ENCODE data around the gene COL12A1. TPM values are rescaled to one million over a fixed set of nuclear protein-coding genes. Genes with fewer than 3 reads are reported as not detected.

The COL12A1 gene
- total and polyA plus RNA-seq, 2 of the 13 experiments (the other 11 are each of a cell fraction or from before 2014, with no cell fraction given), result 0.02 TPM; not detected in 1

- TF ChIP-seq ZNF614 (CRISPR knock-in tag; IDR thresholded peaks at IDR 0.05; ENCODE audit: borderline replicate concordance) (peak; percentile 83; the same call in 1 of the 2 replicates), ZNF331 (CRISPR knock-in tag; IDR thresholded peaks at IDR 0.05) (peak; percentile 85), ZFY (CRISPR knock-in tag; IDR thresholded peaks at IDR 0.05) (peak; percentile 60; the same call in 1 of the 2 replicates), ZNF546 (CRISPR knock-in tag; conservative IDR thresholded peaks at IDR 0.05) (no peak), FOXP1 (IDR thresholded peaks at IDR 0.05) (no peak), FOXP1 (CRISPR knock-in tag; IDR thresholded peaks at IDR 0.05) (no peak), AGO1 (IDR thresholded peaks at IDR 0.05; ENCODE audit: low read depth, low read length, poor library complexity, severe bottlenecking) (no peak), ZNF510 (CRISPR knock-in tag; IDR thresholded peaks at IDR 0.05; ENCODE audit: low read depth) (no peak), CHD2 (IDR thresholded peaks at IDR 0.05; ENCODE audit: low read depth, low read length) (peak; percentile 42; the same call in 1 of the 2 replicates), SRF (IDR thresholded peaks at IDR 0.05; ENCODE audit: low read depth, low read length) (peak; percentile 42; the same call in 1 of the 2 replicates), ZNF780A (CRISPR knock-in tag; IDR thresholded peaks at IDR 0.05) (no peak), PHF20 (CRISPR knock-in tag; IDR thresholded peaks at IDR 0.05) (peak; percentile 94), DNMT1 (CRISPR knock-in tag; IDR thresholded peaks at IDR 0.05) (no peak), SP140L (CRISPR knock-in tag; IDR thresholded peaks at IDR 0.05; ENCODE audit: borderline replicate concordance) (peak; percentile 56; the same call in 1 of the 2 replicates), ZNF768 (CRISPR knock-in tag; IDR thresholded peaks at IDR 0.05) (peak; percentile 33; the same call in 1 of the 2 replicates), DBP (CRISPR knock-in tag; IDR thresholded peaks at IDR 0.05; ENCODE audit: not compliant biosample characterization) (no peak), RFX5 (IDR thresholded peaks at IDR 0.05; ENCODE audit: low read depth, low read length) (no peak), YEATS2 (CRISPR knock-in tag; IDR thresholded peaks at IDR 0.05; ENCODE audit: borderline replicate concordance) (peak; percentile 96; the same call in 1 of the 2 replicates), ZNF282 (IDR thresholded peaks at IDR 0.05; ENCODE audit: partially characterized antibody) (no peak)
- TF ChIP-seq, protein P1, sequence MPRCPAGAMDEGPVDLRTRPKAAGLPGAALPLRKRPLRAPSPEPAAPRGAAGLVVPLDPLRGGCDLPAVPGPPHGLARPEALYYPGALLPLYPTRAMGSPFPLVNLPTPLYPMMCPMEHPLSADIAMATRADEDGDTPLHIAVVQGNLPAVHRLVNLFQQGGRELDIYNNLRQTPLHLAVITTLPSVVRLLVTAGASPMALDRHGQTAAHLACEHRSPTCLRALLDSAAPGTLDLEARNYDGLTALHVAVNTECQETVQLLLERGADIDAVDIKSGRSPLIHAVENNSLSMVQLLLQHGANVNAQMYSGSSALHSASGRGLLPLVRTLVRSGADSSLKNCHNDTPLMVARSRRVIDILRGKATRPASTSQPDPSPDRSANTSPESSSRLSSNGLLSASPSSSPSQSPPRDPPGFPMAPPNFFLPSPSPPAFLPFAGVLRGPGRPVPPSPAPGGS (CRISPR knock-in tag; IDR thresholded peaks at IDR 0.05), result no peak
- TF ChIP-seq, protein P2, sequence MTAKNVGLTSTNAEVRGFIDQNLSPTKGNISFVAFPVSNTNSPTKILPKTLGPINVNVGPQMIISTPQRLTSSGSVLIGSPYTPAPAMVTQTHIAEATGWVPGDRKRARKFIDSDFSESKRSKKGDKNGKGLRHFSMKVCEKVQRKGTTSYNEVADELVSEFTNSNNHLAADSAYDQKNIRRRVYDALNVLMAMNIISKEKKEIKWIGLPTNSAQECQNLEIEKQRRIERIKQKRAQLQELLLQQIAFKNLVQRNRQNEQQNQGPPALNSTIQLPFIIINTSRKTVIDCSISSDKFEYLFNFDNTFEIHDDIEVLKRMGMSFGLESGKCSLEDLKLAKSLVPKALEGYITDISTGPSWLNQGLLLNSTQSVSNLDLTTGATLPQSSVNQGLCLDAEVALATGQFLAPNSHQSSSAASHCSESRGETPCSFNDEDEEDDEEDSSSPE (CRISPR knock-in tag; IDR thresholded peaks at IDR 0.05), result peak; percentile 62; the same call in 1 of the 2 replicates
- TF ChIP-seq, protein P3, sequence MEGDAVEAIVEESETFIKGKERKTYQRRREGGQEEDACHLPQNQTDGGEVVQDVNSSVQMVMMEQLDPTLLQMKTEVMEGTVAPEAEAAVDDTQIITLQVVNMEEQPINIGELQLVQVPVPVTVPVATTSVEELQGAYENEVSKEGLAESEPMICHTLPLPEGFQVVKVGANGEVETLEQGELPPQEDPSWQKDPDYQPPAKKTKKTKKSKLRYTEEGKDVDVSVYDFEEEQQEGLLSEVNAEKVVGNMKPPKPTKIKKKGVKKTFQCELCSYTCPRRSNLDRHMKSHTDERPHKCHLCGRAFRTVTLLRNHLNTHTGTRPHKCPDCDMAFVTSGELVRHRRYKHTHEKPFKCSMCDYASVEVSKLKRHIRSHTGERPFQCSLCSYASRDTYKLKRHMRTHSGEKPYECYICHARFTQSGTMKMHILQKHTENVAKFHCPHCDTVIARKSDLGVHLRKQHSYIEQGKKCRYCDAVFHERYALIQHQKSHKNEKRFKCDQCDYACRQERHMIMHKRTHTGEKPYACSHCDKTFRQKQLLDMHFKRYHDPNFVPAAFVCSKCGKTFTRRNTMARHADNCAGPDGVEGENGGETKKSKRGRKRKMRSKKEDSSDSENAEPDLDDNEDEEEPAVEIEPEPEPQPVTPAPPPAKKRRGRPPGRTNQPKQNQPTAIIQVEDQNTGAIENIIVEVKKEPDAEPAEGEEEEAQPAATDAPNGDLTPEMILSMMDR (CRISPR knock-in tag; IDR thresholded peaks at IDR 0.05), result 0 out of 2 replicates have a peak, but pooled peaks have one; percentile 5
- TF ChIP-seq, protein P4, sequence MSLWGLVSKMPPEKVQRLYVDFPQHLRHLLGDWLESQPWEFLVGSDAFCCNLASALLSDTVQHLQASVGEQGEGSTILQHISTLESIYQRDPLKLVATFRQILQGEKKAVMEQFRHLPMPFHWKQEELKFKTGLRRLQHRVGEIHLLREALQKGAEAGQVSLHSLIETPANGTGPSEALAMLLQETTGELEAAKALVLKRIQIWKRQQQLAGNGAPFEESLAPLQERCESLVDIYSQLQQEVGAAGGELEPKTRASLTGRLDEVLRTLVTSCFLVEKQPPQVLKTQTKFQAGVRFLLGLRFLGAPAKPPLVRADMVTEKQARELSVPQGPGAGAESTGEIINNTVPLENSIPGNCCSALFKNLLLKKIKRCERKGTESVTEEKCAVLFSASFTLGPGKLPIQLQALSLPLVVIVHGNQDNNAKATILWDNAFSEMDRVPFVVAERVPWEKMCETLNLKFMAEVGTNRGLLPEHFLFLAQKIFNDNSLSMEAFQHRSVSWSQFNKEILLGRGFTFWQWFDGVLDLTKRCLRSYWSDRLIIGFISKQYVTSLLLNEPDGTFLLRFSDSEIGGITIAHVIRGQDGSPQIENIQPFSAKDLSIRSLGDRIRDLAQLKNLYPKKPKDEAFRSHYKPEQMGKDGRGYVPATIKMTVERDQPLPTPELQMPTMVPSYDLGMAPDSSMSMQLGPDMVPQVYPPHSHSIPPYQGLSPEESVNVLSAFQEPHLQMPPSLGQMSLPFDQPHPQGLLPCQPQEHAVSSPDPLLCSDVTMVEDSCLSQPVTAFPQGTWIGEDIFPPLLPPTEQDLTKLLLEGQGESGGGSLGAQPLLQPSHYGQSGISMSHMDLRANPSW (CRISPR knock-in tag; IDR thresholded peaks at IDR 0.05; ENCODE audit: borderline replicate concordance), result peak; percentile 94
Measured at GRCh38 chr6:75243333-75244062, 37.6 kb upstream of the COL12A1 start, which contains the start of gene COX7A2 (continued).
